ENCODE results near the gene SLC35F3.
"Not testable (repeated sequence)": the region's sequence is repeated elsewhere in the genome, so short reads cannot be mapped to it uniquely, and the experiment has no call there.

SLC35F3 gene

GRCh38 chr1:234199476-234200127 lies 295.1 kb downstream of the SLC35F3 start:
- no peak for DNase-seq (ENCODE audit: low spot score)

- no peak for DNase-seq (ENCODE audit: low spot score)
Observed at GRCh38 chr1:234200566-234200965, 296.1 kb downstream of the SLC35F3 start.

- DNase-seq (ENCODE audit: low spot score): no peak
Observed at GRCh38 chr1:234201600-234201999, 297.1 kb downstream of the SLC35F3 start.

GRCh38 chr1:234205966-234206365 lies 301.5 kb downstream of the SLC35F3 start:
- DNase-seq (ENCODE audit: low spot score): no peak

- DNase-seq (ENCODE audit: low spot score): peak; percentile 66
Observed at GRCh38 chr1:234206651-234207284, 302.3 kb downstream of the SLC35F3 start.

GRCh38 chr1:234208351-234208750 lies 303.9 kb downstream of the SLC35F3 start:
- no peak for DNase-seq (ENCODE audit: low spot score)

- no peak for DNase-seq (ENCODE audit: low spot score)
Observed at GRCh38 chr1:234208791-234209190, 304.3 kb downstream of the SLC35F3 start.

GRCh38 chr1:234210429-234210828 lies 306.0 kb downstream of the SLC35F3 start:
- DNase-seq (ENCODE audit: low spot score): not testable (repeated sequence)

- DNase-seq (ENCODE audit: low spot score): not testable (repeated sequence)
Observed at GRCh38 chr1:234211855-234212254, 307.4 kb downstream of the SLC35F3 start.

GRCh38 chr1:234212764-234213657 lies 308.5 kb downstream of the SLC35F3 start:
- DNase-seq (ENCODE audit: low spot score): no peak

GRCh38 chr1:234213658-234214128 lies 309.2 kb downstream of the SLC35F3 start:
- DNase-seq (ENCODE audit: low spot score): no peak

GRCh38 chr1:234214129-234214910 lies 309.8 kb downstream of the SLC35F3 start:
- DNase-seq (ENCODE audit: low spot score): peak; percentile 57

GRCh38 chr1:234214911-234215892 lies 310.7 kb downstream of the SLC35F3 start:
- DNase-seq (ENCODE audit: low spot score): no peak

GRCh38 chr1:234216116-234216703 lies 311.7 kb downstream of the SLC35F3 start:
- no peak for DNase-seq (ENCODE audit: low spot score)

- DNase-seq (ENCODE audit: low spot score): no peak
Observed at GRCh38 chr1:234217316-234217840, 312.9 kb downstream of the SLC35F3 start.

- DNase-seq (ENCODE audit: low spot score): no peak
Observed at GRCh38 chr1:234218078-234218477, 313.6 kb downstream of the SLC35F3 start.

GRCh38 chr1:234219711-234220110 lies 315.2 kb downstream of the SLC35F3 start:
- DNase-seq (ENCODE audit: low spot score): no peak

- no peak for DNase-seq (ENCODE audit: low spot score)
Observed at GRCh38 chr1:234221601-234222000, 317.1 kb downstream of the SLC35F3 start.

GRCh38 chr1:234222561-234223280 lies 318.2 kb downstream of the SLC35F3 start:
- DNase-seq (ENCODE audit: low spot score): no peak
